ENCODE data around the gene VWC2. TPM values are rescaled to one million over a fixed set of nuclear protein-coding genes. Genes with fewer than 3 reads are reported as not detected.

The VWC2 gene
- total RNA-seq, 6 donors from 2014 or later = 0.09 to 0.20 (median 0.13) TPM; not detected in 2

DNA sequence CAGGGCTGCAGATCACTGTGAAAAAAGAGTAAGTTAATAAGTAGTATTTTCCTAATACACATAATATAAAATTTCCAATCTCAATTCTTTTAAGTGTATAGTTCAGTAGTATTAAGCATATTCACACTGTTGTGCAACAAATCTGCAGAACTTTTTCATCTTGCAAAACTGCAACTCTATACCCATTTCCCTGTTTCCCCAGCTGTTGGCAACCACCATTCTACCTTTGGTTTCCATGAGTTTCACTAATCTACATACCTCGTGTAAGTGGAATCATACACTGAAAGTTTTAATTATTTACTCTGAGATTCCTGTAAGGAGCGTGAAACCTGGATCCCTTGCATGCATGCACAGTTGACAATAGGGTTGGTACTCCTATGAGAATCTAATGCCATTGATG is 164.2 kb downstream of the VWC2 start:
- Histone ChIP-seq H3K4me1 (no peaks in the 10 kb centered on the region), H3K27ac (no peak overlapping the region), H3K9me3 (peaks cover 0 to 3% (median 0%) of the 10 kb centered on the region in 4 donors), H3K36me3 (no peaks in the 10 kb centered on the region), H3K4me3 (no peak overlapping the region), H3K27me3 (no peaks in the 10 kb centered on the region)
- TF ChIP-seq, protein P1, sequence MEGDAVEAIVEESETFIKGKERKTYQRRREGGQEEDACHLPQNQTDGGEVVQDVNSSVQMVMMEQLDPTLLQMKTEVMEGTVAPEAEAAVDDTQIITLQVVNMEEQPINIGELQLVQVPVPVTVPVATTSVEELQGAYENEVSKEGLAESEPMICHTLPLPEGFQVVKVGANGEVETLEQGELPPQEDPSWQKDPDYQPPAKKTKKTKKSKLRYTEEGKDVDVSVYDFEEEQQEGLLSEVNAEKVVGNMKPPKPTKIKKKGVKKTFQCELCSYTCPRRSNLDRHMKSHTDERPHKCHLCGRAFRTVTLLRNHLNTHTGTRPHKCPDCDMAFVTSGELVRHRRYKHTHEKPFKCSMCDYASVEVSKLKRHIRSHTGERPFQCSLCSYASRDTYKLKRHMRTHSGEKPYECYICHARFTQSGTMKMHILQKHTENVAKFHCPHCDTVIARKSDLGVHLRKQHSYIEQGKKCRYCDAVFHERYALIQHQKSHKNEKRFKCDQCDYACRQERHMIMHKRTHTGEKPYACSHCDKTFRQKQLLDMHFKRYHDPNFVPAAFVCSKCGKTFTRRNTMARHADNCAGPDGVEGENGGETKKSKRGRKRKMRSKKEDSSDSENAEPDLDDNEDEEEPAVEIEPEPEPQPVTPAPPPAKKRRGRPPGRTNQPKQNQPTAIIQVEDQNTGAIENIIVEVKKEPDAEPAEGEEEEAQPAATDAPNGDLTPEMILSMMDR (IDR thresholded peaks at IDR 0.05) = no peak
- TF ChIP-seq POLR2A (IDR thresholded peaks at IDR 0.05) (no peak), POLR2AphosphoS5 (IDR thresholded peaks at IDR 0.05) (no peak), EP300 (IDR thresholded peaks at IDR 0.05) (no peak)
- ATAC-seq (ENCODE audit: low FRiP score in 2 of 2) (no peak), DNase-seq (no peak)
- WGBS, 2 donors = 75% methylated on average over 2 of the region's 2 CpGs
